ENCODE measurements around the gene ELFN1. TPM values are rescaled to one million over a fixed set of nuclear protein-coding genes. Genes with fewer than 3 reads are reported as not detected.

ELFN1 gene
- total and polyA plus RNA-seq, 2 donors (not counting 3 experiments of a cell fraction or from before 2014, with no cell fraction given) = 0.37 to 1.0 TPM

GRCh38 chr7:1645071-1645409 is 25.0 kb upstream of the ELFN1 start:
- no peak for DNase-seq (ENCODE audit: low read depth, low spot score)
- H3K27ac ChIP-seq (ENCODE audit: insufficient read depth, low read depth, low read length) = no peak overlapping the region
- BruUV-seq (replicated peaks) = no TSS peak

More at GRCh38 chr7:1645071-1645409, 25.0 kb upstream of the ELFN1 start:
- Histone ChIP-seq H3K36me3 (ENCODE audit: control insufficient read depth in 2 of 2, extremely low read depth in 1 of 2, insufficient read depth in 2 of 2, low read length in 2 of 2) (no peaks in the 10 kb centered on the region), H3K4me2 (ENCODE audit: insufficient read depth, low read length) (no peak overlapping the region), H3K9ac (replicated peaks; ENCODE audit: extremely low read depth, insufficient read depth, low read length) (no peak overlapping the region), H3K27me3 (ENCODE audit: control insufficient read depth in 2 of 2, insufficient read depth in 2 of 2, low read length in 2 of 2) (no peaks in the 10 kb centered on the region), H3K9me3 (replicated peaks; ENCODE audit: control insufficient read depth, insufficient read depth, low read length) (no peaks in the 10 kb centered on the region), H3K4me1 (ENCODE audit: control insufficient read depth, extremely low read depth, insufficient read depth, low read length) (no peaks in the 10 kb centered on the region), H3K9me1 (replicated peaks; ENCODE audit: control insufficient read depth, extremely low read depth, insufficient read depth, low read length) (no peaks in the 10 kb centered on the region), H3K79me2 (ENCODE audit: control insufficient read depth, insufficient read depth, low read length) (no peaks in the 10 kb centered on the region), H4K20me1 (replicated peaks; ENCODE audit: control insufficient read depth, extremely low read depth, insufficient read depth, low read length) (no peaks in the 10 kb centered on the region), H2AFZ (ENCODE audit: low read depth, low read length) (no peak overlapping the region), H3K4me3 (replicated peaks in 1 of 3; ENCODE audit: insufficient read depth in 1 of 3, low read depth in 1 of 3, low read length in 3 of 3) (no peak overlapping the region)
- no peak for TF ChIP-seq MYC (IDR thresholded peaks at IDR 0.05; ENCODE audit: low read depth, low read length)
- TF ChIP-seq POLR2A (IDR thresholded peaks at IDR 0.05; ENCODE audit: low read depth, low read length) = no peak
- no peak for TF ChIP-seq CTCF (IDR thresholded peaks at IDR 0.05; ENCODE audit: extremely low read depth in 1 of 2, insufficient read depth in 1 of 2, low read depth in 1 of 2, low read length in 2 of 2)
- TF ChIP-seq FOS (IDR thresholded peaks at IDR 0.05; ENCODE audit: borderline replicate concordance, insufficient read depth, low read length) = no peak
- TF ChIP-seq GATA2 (IDR thresholded peaks at IDR 0.05; ENCODE audit: insufficient read depth, insufficient read length, low read depth, low read length) = no peak
- no peak for TF ChIP-seq JUN (IDR thresholded peaks at IDR 0.05; ENCODE audit: borderline replicate concordance, insufficient read depth, insufficient read length, low read depth)
- no peak for TF ChIP-seq MAX (IDR thresholded peaks at IDR 0.05; ENCODE audit: insufficient read depth, insufficient read length)
- TF ChIP-seq EZH2 (IDR thresholded peaks at IDR 0.05; ENCODE audit: borderline replicate concordance, low read depth, low read length, severe bottlenecking) = no peak
- TF ChIP-seq POLR2AphosphoS5 (IDR thresholded peaks at IDR 0.05; ENCODE audit: insufficient read depth, low read depth, low read length) = no peak
- intact Hi-C loops (cut with micrococcal nuclease) = no loop called here
- POLR2A ChIA-PET = no interaction called here
- no peak for FAIRE-seq
- dilution Hi-C loops (cut with MboI; ENCODE audit: extremely low pct_ligation_motif_present, low sequenced_read_pairs) = no loop called here
- CTCF ChIA-PET = no interaction called here

Data from endothelial cell of umbilical vein (primary cell).